Neural cell (in vitro differentiated cells): ENCODE measurements around the gene AVEN. TPM values are rescaled to one million over a fixed set of nuclear protein-coding genes. Genes with fewer than 3 reads are reported as not detected.

Source experiments
- H2AFZ ChIP-seq: fragments of 200-600, 300-800 bp; sonication (generic), shearing (Covaris generic); 2 replicates; pipeline ENCODE4 v1.6.0; 2014; ENCODE audit warnings: low read depth, mild to moderate bottlenecking, antibody characterized with exemption, low read length, moderate library complexity
- H3F3A ChIP-seq: fragments of 200-600 bp; shearing (Covaris generic); 2 replicates; pipeline ENCODE4 v1.6.1; 2016; ENCODE audit warnings: mild to moderate bottlenecking, moderate library complexity, mixed read lengths, antibody characterized with exemption, low read length; ENCODE audit not compliant: insufficient read depth, poor library complexity, severe bottlenecking
- H3K27ac ChIP-seq: fragments of 200-600, 300-800 bp; sonication (generic), shearing (Covaris generic); 2 replicates; pipeline ENCODE4 v1.5.1; 2014; ENCODE audit warnings: mild to moderate bottlenecking, low read length, moderate library complexity
- H3K27me3 ChIP-seq: fragments of 300-800, 200-600 bp; sonication (generic), shearing (Covaris generic); 2 replicates; pipeline ENCODE4 v1.6.0; 2014; ENCODE audit warnings: mild to moderate bottlenecking, low read depth, low read length, moderate library complexity; ENCODE audit not compliant: insufficient read depth
- H3K36me3 ChIP-seq: fragments of 300-800, 200-600 bp; sonication (generic), shearing (Covaris generic); 2 replicates; pipeline ENCODE4 v1.5.1; 2014; ENCODE audit warnings: mild to moderate bottlenecking, antibody characterized with exemption, low read length, moderate library complexity; ENCODE audit not compliant: insufficient read depth
- H3K4me2 ChIP-seq: fragments of 300-800, 200-600 bp; sonication (generic), shearing (Covaris generic); 2 replicates; pipeline ENCODE4 v1.6.0; 2014; ENCODE audit warnings: mild to moderate bottlenecking, low read length
- H3K4me3 ChIP-seq: fragments of 300-800, 200-600 bp; sonication (generic), shearing (Covaris generic); 2 replicates; pipeline ENCODE4 v1.5.1; 2014; ENCODE audit warnings: mild to moderate bottlenecking, low read length, moderate library complexity
- H3K79me2 ChIP-seq: fragments of 200-600 bp; shearing (Covaris generic); replicated peaks from 2 replicates; pipeline ENCODE4 v1.6.0; 2014; ENCODE audit warnings: mild to moderate bottlenecking, low read length, moderate library complexity; ENCODE audit not compliant: insufficient read depth
- H3K9ac ChIP-seq: fragments of 300-800, 200-600 bp; sonication (generic), shearing (Covaris generic); 2 replicates; pipeline ENCODE4 v1.6.1; 2016; ENCODE audit warnings: mild to moderate bottlenecking, low read length, mixed read lengths
- H3K9me2 ChIP-seq: fragments of 200-600 bp; shearing (Covaris generic); 2 replicates; pipeline ENCODE4 v1.6.1; 2016; ENCODE audit warnings: mild to moderate bottlenecking, low read length, mixed read lengths; ENCODE audit not compliant: insufficient read depth
- H3K9me3 ChIP-seq: fragments of 200-600, 300-800 bp; sonication (generic), shearing (Covaris generic); 2 replicates; pipeline ENCODE4 v1.6.1; 2016; ENCODE audit warnings: mild to moderate bottlenecking, mixed run types, low read length, moderate library complexity, mixed read lengths
- H4K20me1 ChIP-seq: fragments of 200-600 bp; shearing (Covaris generic); 2 replicates; pipeline ENCODE4 v1.6.1; 2016; ENCODE audit warnings: mild to moderate bottlenecking, mixed run types; ENCODE audit not compliant: insufficient read depth
- EP300 ChIP-seq: fragments of 450-650 bp; conservative IDR thresholded peaks from 2 replicates; pipeline ENCODE4 v1.6.1; 2014; ENCODE audit warnings: antibody characterized with exemption, mild to moderate bottlenecking, moderate library complexity; ENCODE audit not compliant: poor library complexity, severe bottlenecking
- EZH2 ChIP-seq: fragments of 200-600, 300-800 bp; shearing (Covaris generic), sonication (generic); IDR thresholded peaks from 2 replicates; pipeline ENCODE4 v1.6.1; 2014; ENCODE audit warnings: antibody characterized with exemption, low read length, borderline replicate concordance, mild to moderate bottlenecking; ENCODE audit not compliant: insufficient read depth, poor library complexity, severe bottlenecking
- MXI1 ChIP-seq: fragments of 450-650 bp; conservative IDR thresholded peaks from 2 replicates; pipeline ENCODE4 v1.6.1; 2014; ENCODE audit warnings: antibody characterized with exemption, mild to moderate bottlenecking; ENCODE audit not compliant: poor library complexity, severe bottlenecking
- POLR2AphosphoS5 ChIP-seq: IDR thresholded peaks from 2 replicates; pipeline ENCODE4 v1.6.1; 2012
- RAD21 ChIP-seq: fragments of 450-650 bp; conservative IDR thresholded peaks from 2 replicates; pipeline ENCODE4 v1.6.1; 2014; ENCODE audit warnings: antibody characterized with exemption, mild to moderate bottlenecking, moderate library complexity
- SMC3 ChIP-seq: fragments of 450-650 bp; conservative IDR thresholded peaks from 2 replicates; pipeline ENCODE4 v1.6.1; 2014; ENCODE audit warnings: antibody characterized with exemption, mild to moderate bottlenecking, moderate library complexity; ENCODE audit not compliant: poor library complexity
- TAF1 ChIP-seq: IDR thresholded peaks from 2 replicates; pipeline ENCODE4 v1.6.1; 2012; ENCODE audit warnings: low read depth
- polyA plus RNA-seq: library from polyadenylated mRNA; depleted of rRNA; stranded (reverse); fragments of >200 nt; gene quantifications from 2 replicates; pipeline ENCODE4 v1.2.3, GENCODE V29; 2014
- TF ChIP-seq, protein P1 (sequence below): fragments of 450-650 bp; IDR thresholded peaks from 2 replicates; pipeline ENCODE4 v1.5.1; 2014; ENCODE audit warnings: antibody characterized with exemption, mild to moderate bottlenecking, moderate library complexity; ENCODE audit not compliant: poor library complexity, severe bottlenecking
- TF ChIP-seq, protein P2 (sequence below): IDR thresholded peaks from 2 replicates; pipeline ENCODE4 v1.6.1; 2012; ENCODE audit warnings: borderline replicate concordance

The AVEN gene
- polyA plus RNA-seq, 1 donor from 2014 or later = 14.1 TPM

DNA sequence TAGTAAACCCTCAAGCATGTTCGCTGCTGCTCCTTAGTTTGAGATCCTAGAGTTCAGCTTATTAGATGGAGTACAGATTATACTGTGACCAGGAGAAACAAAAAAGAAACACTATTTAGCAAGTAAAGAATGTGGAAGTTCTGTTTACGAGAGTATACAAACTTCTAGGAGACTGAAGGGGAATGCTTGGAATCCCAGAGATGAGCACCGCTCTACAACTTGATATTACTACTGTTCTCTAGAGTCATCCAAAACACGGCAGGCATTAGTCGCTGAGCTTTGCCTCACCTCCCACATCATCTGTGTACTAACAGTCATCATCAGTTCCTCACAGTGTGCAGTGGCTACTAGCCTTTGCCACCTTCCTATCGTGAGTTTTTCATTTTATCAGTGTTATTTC lies 192.1 kb downstream of the AVEN start:
- TF ChIP-seq RAD21 (no peak), EP300 (no peak), POLR2AphosphoS5 (no peak), EZH2 (no peak), TAF1 (no peak), MXI1 (no peak), SMC3 (no peak)
- TF ChIP-seq, protein P1, sequence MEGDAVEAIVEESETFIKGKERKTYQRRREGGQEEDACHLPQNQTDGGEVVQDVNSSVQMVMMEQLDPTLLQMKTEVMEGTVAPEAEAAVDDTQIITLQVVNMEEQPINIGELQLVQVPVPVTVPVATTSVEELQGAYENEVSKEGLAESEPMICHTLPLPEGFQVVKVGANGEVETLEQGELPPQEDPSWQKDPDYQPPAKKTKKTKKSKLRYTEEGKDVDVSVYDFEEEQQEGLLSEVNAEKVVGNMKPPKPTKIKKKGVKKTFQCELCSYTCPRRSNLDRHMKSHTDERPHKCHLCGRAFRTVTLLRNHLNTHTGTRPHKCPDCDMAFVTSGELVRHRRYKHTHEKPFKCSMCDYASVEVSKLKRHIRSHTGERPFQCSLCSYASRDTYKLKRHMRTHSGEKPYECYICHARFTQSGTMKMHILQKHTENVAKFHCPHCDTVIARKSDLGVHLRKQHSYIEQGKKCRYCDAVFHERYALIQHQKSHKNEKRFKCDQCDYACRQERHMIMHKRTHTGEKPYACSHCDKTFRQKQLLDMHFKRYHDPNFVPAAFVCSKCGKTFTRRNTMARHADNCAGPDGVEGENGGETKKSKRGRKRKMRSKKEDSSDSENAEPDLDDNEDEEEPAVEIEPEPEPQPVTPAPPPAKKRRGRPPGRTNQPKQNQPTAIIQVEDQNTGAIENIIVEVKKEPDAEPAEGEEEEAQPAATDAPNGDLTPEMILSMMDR = no peak
- TF ChIP-seq, protein P2, sequence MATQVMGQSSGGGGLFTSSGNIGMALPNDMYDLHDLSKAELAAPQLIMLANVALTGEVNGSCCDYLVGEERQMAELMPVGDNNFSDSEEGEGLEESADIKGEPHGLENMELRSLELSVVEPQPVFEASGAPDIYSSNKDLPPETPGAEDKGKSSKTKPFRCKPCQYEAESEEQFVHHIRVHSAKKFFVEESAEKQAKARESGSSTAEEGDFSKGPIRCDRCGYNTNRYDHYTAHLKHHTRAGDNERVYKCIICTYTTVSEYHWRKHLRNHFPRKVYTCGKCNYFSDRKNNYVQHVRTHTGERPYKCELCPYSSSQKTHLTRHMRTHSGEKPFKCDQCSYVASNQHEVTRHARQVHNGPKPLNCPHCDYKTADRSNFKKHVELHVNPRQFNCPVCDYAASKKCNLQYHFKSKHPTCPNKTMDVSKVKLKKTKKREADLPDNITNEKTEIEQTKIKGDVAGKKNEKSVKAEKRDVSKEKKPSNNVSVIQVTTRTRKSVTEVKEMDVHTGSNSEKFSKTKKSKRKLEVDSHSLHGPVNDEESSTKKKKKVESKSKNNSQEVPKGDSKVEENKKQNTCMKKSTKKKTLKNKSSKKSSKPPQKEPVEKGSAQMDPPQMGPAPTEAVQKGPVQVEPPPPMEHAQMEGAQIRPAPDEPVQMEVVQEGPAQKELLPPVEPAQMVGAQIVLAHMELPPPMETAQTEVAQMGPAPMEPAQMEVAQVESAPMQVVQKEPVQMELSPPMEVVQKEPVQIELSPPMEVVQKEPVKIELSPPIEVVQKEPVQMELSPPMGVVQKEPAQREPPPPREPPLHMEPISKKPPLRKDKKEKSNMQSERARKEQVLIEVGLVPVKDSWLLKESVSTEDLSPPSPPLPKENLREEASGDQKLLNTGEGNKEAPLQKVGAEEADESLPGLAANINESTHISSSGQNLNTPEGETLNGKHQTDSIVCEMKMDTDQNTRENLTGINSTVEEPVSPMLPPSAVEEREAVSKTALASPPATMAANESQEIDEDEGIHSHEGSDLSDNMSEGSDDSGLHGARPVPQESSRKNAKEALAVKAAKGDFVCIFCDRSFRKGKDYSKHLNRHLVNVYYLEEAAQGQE = no peak
- Histone ChIP-seq H3K9me3 (no peaks in the 10 kb centered on the region), H2AFZ (no peak overlapping the region)

DNA sequence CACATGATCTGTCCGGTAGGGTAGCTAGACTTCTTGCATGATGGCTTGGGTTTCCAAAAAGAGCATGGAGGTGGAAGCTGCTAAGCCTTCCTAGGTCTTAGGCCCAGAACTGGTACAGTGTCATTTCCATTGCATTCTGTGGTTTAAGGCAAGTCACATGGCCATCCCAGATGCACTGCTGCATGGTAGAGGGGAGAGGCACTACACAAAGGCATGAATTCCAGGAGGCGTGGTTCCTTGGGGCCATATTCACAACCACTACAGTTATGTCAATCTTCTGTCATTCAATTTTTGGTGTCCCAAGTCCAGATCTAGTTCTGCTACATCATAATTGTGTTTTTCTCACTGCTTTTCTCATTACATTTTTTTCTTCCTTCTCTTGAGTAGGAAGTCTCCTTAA lies 192.9 kb downstream of the AVEN start:
- Histone ChIP-seq H3K9ac (no peak overlapping the region), H3K27me3 (no peaks in the 10 kb centered on the region), H3K4me3 (no peak overlapping the region), H3K4me2 (no peak overlapping the region), H3K79me2 (no peaks in the 10 kb centered on the region), H3K9me3 (no peaks in the 10 kb centered on the region), H2AFZ (no peak overlapping the region), H3K9me2 (no peaks in the 10 kb centered on the region), H3F3A (no peaks in the 10 kb centered on the region), H3K27ac (no peak overlapping the region), H4K20me1 (no peaks in the 10 kb centered on the region), H3K36me3 (no peaks in the 10 kb centered on the region)
- TF ChIP-seq, protein P1 = no peak
- no peak for TF ChIP-seq POLR2AphosphoS5
- no peak for TF ChIP-seq EP300
- no peak for TF ChIP-seq SMC3
- no peak for TF ChIP-seq MXI1
- TF ChIP-seq, protein P2 = no peak
- TF ChIP-seq EZH2 = no peak
- no peak for TF ChIP-seq TAF1
- no peak for TF ChIP-seq RAD21

More for the DNA sequence above, 192.1 kb downstream of the AVEN start:
- H3K27ac ChIP-seq = no peak overlapping the region
- H3F3A ChIP-seq = no peaks in the 10 kb centered on the region
- no peak overlapping the region for H3K9ac ChIP-seq
- H3K36me3 ChIP-seq = no peaks in the 10 kb centered on the region
- no peaks in the 10 kb centered on the region for H3K9me2 ChIP-seq
- H3K4me2 ChIP-seq = no peak overlapping the region
- no peaks in the 10 kb centered on the region for H3K27me3 ChIP-seq
- no peaks in the 10 kb centered on the region for H4K20me1 ChIP-seq
- no peak overlapping the region for H3K4me3 ChIP-seq
- H3K79me2 ChIP-seq = no peaks in the 10 kb centered on the region
